Measurements from ENCODE around the gene RTF2.

Gene RTF2

DNA sequence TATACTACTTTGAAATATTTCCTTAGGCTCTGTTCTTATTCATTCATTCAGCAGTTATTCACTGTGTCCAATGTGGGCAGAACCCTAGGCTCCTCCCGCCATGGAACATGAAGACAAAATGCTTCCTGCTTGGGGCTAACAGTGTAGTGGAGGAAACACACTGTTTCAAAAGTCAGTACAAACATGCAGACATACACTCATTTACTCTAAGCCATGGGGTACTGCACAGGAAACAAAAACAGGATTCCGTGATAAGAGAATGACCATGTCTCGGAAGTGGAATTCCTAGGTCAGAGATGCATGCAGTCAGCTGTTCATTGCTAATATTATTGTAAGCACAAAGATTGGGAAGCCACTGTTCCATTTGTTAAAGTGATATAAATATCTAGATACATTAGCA is 37.7 kb downstream of the RTF2 start:
- Histone ChIP-seq H3K9me3 (replicated peaks; ENCODE audit: insufficient read depth, low read length) (no peaks in the 10 kb centered on the region), H3K27ac (ENCODE audit: low read length) (no peak overlapping the region), H3F3A (ENCODE audit: insufficient read depth, low read length) (no peaks in the 10 kb centered on the region), H3K4me3 (ENCODE audit: low read length) (no peak overlapping the region), H2AFZ (ENCODE audit: low read length) (no peak overlapping the region), H3K9me2 (replicated peaks; ENCODE audit: insufficient read depth, low read length) (no peaks in the 10 kb centered on the region), H3K36me3 (replicated peaks; ENCODE audit: insufficient read depth, low read length) (no peaks in the 10 kb centered on the region), H3K9ac (ENCODE audit: low read length) (no peak overlapping the region), H3K4me1 (ENCODE audit: low read length) (no peaks in the 10 kb centered on the region), H3K27me3 (replicated peaks; ENCODE audit: insufficient read depth, low read length) (no peaks in the 10 kb centered on the region), H4K20me1 (ENCODE audit: insufficient read depth, low read length) (no peaks in the 10 kb centered on the region), H3K4me2 (ENCODE audit: low read depth, low read length) (no peak overlapping the region), H3K79me2 (ENCODE audit: low read length) (peaks cover 7% of the 10 kb centered on the region)
- DNase-seq = no peak
- TF ChIP-seq EZH2phosphoT487 (IDR thresholded peaks at IDR 0.05; ENCODE audit: low read length) (no peak), EZH2 (optimal IDR thresholded peaks at IDR 0.05; ENCODE audit: low read depth, low read length) (no peak), CTCF (IDR thresholded peaks at IDR 0.05; ENCODE audit: low read length) (no peak)

- Histone ChIP-seq H3K9me2 (replicated peaks; ENCODE audit: insufficient read depth, low read length) (no peaks in the 10 kb centered on the region), H3K79me2 (ENCODE audit: low read length) (0 out of 2 replicates have a peak, but pooled peaks cover 2% of the 10 kb centered on the region), H2AFZ (ENCODE audit: low read length) (no peak overlapping the region), H3K36me3 (replicated peaks; ENCODE audit: insufficient read depth, low read length) (no peaks in the 10 kb centered on the region), H4K20me1 (ENCODE audit: insufficient read depth, low read length) (no peaks in the 10 kb centered on the region), H3F3A (ENCODE audit: insufficient read depth, low read length) (no peaks in the 10 kb centered on the region), H3K9ac (ENCODE audit: low read length) (no peak overlapping the region), H3K4me2 (ENCODE audit: low read depth, low read length) (no peak overlapping the region), H3K4me3 (ENCODE audit: low read length) (no peak overlapping the region), H3K9me3 (replicated peaks; ENCODE audit: insufficient read depth, low read length) (no peaks in the 10 kb centered on the region), H3K4me1 (ENCODE audit: low read length) (no peaks in the 10 kb centered on the region), H3K27me3 (replicated peaks; ENCODE audit: insufficient read depth, low read length) (no peaks in the 10 kb centered on the region), H3K27ac (ENCODE audit: low read length) (no peak overlapping the region)
- DNase-seq = no peak
- no peak for TF ChIP-seq EZH2phosphoT487 (IDR thresholded peaks at IDR 0.05; ENCODE audit: low read length)
- TF ChIP-seq CTCF (IDR thresholded peaks at IDR 0.05; ENCODE audit: low read length) = no peak
- no peak for TF ChIP-seq EZH2 (optimal IDR thresholded peaks at IDR 0.05; ENCODE audit: low read depth, low read length)
These were observed 43.5 kb downstream of the RTF2 start for GRCh38 chr20:56511926-56512325.

DNA sequence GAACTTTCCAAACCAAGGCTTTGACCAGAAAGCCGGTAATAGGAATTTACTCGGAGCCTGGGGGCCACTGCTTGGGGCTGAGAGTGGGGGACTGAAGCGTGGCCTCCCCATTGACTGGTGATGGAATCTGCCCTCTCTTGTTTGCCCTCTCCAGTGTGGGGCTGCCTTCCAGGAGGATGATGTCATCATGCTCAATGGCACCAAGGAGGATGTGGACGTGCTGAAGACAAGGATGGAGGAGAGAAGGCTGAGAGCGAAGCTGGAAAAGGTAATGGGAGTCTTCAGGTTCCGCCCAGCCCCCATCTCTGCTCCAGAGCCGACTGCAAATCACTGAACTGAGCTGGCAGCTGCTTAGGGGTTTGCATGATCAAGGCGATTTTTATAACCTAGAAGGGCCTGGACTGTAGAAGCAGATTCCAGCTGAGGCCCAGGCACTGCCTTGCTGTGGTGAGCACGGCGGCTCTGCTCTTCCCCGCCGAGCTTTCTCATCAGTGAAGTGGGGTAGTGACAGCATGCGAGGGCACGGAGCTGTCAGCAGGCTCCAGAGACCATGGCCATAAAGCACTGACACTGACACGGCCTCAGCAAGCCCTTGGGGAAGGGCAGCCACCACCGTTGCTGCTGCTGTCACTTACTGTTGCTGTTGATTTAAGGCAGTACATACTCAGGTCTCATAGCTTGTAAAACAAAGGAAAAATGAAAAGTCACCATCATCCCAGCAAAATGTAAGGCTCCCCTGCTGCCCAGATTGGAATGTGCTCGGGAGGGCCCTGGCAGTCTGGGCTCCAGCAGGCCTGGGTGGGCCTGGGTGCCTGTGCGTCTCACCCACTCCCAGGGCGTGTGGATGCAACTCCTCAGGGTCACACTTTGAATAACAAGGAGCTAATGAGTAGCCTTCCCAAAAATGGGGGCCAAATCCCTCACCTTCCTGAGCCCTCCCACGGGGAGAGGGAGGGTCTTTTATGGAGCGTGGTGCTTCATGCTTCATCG is 45.0 kb downstream of the RTF2 start:
- no peaks in the 10 kb centered on the region for H3K79me2 ChIP-seq (ENCODE audit: low read length)
- no peaks in the 10 kb centered on the region for H4K20me1 ChIP-seq (ENCODE audit: insufficient read depth, low read length)
- TF ChIP-seq EZH2phosphoT487 (IDR thresholded peaks at IDR 0.05; ENCODE audit: low read length) (no peak), CTCF (IDR thresholded peaks at IDR 0.05; ENCODE audit: low read length) (no peak), EZH2 (optimal IDR thresholded peaks at IDR 0.05; ENCODE audit: low read depth, low read length) (no peak)
- H3K9me2 ChIP-seq (replicated peaks; ENCODE audit: insufficient read depth, low read length) = no peaks in the 10 kb centered on the region
- H3K4me2 ChIP-seq (ENCODE audit: low read depth, low read length) = no peak overlapping the region
- no peak overlapping the region for H3K27ac ChIP-seq (ENCODE audit: low read length)
- H3K9ac ChIP-seq (ENCODE audit: low read length) = no peak overlapping the region
- H3K36me3 ChIP-seq (replicated peaks; ENCODE audit: insufficient read depth, low read length) = peaks cover 4% of the 10 kb centered on the region; the same call in 1 of the 2 replicates
- DNase-seq = no peak
- no peaks in the 10 kb centered on the region for H3F3A ChIP-seq (ENCODE audit: insufficient read depth, low read length)
- H3K27me3 ChIP-seq (replicated peaks; ENCODE audit: insufficient read depth, low read length) = no peaks in the 10 kb centered on the region
- no peaks in the 10 kb centered on the region for H3K4me1 ChIP-seq (ENCODE audit: low read length)
- H3K9me3 ChIP-seq (replicated peaks; ENCODE audit: insufficient read depth, low read length) = no peaks in the 10 kb centered on the region
- H3K4me3 ChIP-seq (ENCODE audit: low read length) = no peak overlapping the region
- H2AFZ ChIP-seq (ENCODE audit: low read length) = no peak overlapping the region

Data from MM.1S (cell line).